ENCODE data around the gene FOXD4L3.
"Not testable (repeated sequence)": the region's sequence is repeated elsewhere in the genome, so short reads cannot be mapped to it uniquely, and the experiment has no call there.

DNA sequence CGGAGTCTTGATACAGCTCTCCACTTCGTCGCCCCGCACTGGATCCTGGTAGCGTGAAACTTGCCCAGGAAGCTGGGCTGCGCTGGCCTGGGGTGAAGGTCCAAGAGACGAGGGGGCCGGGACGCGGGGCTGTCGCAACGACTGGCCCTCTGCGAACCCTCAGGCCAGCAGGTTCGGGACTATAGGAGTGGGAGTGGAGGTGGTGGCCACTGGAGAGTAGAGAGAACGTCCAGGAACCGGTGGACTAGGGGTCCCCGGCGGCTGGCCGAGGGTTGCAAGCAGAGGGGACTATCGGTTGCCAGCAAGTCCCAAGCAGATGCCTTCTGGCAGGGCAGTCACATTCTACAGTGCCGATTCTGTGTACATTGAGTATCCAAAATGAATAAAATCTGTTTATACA is 5.0 kb downstream of the FOXD4L3 start:
- TF ChIP-seq, protein P1, sequence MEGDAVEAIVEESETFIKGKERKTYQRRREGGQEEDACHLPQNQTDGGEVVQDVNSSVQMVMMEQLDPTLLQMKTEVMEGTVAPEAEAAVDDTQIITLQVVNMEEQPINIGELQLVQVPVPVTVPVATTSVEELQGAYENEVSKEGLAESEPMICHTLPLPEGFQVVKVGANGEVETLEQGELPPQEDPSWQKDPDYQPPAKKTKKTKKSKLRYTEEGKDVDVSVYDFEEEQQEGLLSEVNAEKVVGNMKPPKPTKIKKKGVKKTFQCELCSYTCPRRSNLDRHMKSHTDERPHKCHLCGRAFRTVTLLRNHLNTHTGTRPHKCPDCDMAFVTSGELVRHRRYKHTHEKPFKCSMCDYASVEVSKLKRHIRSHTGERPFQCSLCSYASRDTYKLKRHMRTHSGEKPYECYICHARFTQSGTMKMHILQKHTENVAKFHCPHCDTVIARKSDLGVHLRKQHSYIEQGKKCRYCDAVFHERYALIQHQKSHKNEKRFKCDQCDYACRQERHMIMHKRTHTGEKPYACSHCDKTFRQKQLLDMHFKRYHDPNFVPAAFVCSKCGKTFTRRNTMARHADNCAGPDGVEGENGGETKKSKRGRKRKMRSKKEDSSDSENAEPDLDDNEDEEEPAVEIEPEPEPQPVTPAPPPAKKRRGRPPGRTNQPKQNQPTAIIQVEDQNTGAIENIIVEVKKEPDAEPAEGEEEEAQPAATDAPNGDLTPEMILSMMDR (IDR thresholded peaks at IDR 0.05): not testable (repeated sequence)
- TF ChIP-seq EZH2 (IDR thresholded peaks at IDR 0.05; ENCODE audit: borderline replicate concordance, insufficient read depth, low read depth, low read length, poor library complexity, severe bottlenecking): not testable (repeated sequence)
